Breast epithelium (tissue), 4 donors: ENCODE measurements around the gene EVC. TPM values are rescaled to one million over a fixed set of nuclear protein-coding genes. Genes with fewer than 3 reads are reported as not detected.

Experiments used
- DNase-seq, 2 donors: peaks; one replicate each; pipeline ENCODE4 v3.0.0-alpha.2; 2019; ENCODE audit warnings: low spot score in 2 of 2
- H3K27ac ChIP-seq, 2 donors: fragments of 200-600 bp; sonication (generic) in 1 of 2; one replicate each; pipeline ENCODE4 v1.5.1; 2016 to 2019; ENCODE audit warnings: mild to moderate bottlenecking in 1 of 2
- H3K27me3 ChIP-seq, 2 donors: fragments of 200-600 bp; sonication (generic) in 1 of 2; one replicate each; pipeline versions ENCODE4 v1.5.1 to v1.6.0; 2017 to 2019; ENCODE audit warnings: control low read depth in 1 of 2, mild to moderate bottlenecking in 1 of 2
- H3K36me3 ChIP-seq: fragments of 200-600 bp; one replicate; pipeline ENCODE4 v1.5.1; 2019
- H3K4me1 ChIP-seq, 2 donors: fragments of 200-600 bp; sonication (generic); one replicate each; pipeline ENCODE4 v1.5.1; 2016 to 2019; ENCODE audit warnings: control low read depth in 1 of 2
- H3K4me3 ChIP-seq, 3 donors: fragments of 200-600 bp; sonication (generic); 1 replicate in 2 of 3; 2 replicates in 1 of 3; pipeline ENCODE4 v1.5.1; 2016 to 2019; ENCODE audit warnings: mild to moderate bottlenecking in 3 of 3, moderate library complexity in 2 of 3
- H3K9me3 ChIP-seq, 2 donors: fragments of 200-600 bp; sonication (generic) in 1 of 2; one replicate each; pipeline ENCODE4 v1.5.1; 2016 to 2019; ENCODE audit warnings: control low read depth in 1 of 2
- POLR2A ChIP-seq: fragments of 450-650 bp; IDR thresholded peaks from one replicate; pipeline ENCODE4 v1.6.1; 2016; ENCODE audit warnings: antibody characterized with exemption, mild to moderate bottlenecking, moderate library complexity
- POLR2AphosphoS5 ChIP-seq, 3 donors: sonication (generic); formaldehyde crosslinking; IDR thresholded peaks; one replicate each; pipeline ENCODE4 v1.6.1; 2017; ENCODE audit warnings: antibody characterized with exemption in 3 of 3
- intact Hi-C: fragments of 100-400 bp; cut with DNase I; formaldehyde crosslinking; loops from one replicate; pipeline ENCODE4 v1.15.1; 2023; ENCODE audit warnings: low total_unique reads
- total RNA-seq, 3 donors: library from RNA; depleted of rRNA; stranded (reverse); fragments of >200 nt; gene quantifications; one replicate each; pipeline ENCODE4 v1.1.0, GENCODE V29; 2016
- TF ChIP-seq, protein P1 (sequence below), 3 donors: fragments of 450-650 bp; IDR thresholded peaks; one replicate each; pipeline ENCODE4 v1.5.1; 2016 to 2017; ENCODE audit warnings: antibody characterized with exemption in 3 of 3, mild to moderate bottlenecking in 3 of 3, moderate library complexity in 3 of 3

EVC gene
- total RNA-seq, 3 donors from 2014 or later = 20.0 to 27.5 (median 25.9) TPM

DNA sequence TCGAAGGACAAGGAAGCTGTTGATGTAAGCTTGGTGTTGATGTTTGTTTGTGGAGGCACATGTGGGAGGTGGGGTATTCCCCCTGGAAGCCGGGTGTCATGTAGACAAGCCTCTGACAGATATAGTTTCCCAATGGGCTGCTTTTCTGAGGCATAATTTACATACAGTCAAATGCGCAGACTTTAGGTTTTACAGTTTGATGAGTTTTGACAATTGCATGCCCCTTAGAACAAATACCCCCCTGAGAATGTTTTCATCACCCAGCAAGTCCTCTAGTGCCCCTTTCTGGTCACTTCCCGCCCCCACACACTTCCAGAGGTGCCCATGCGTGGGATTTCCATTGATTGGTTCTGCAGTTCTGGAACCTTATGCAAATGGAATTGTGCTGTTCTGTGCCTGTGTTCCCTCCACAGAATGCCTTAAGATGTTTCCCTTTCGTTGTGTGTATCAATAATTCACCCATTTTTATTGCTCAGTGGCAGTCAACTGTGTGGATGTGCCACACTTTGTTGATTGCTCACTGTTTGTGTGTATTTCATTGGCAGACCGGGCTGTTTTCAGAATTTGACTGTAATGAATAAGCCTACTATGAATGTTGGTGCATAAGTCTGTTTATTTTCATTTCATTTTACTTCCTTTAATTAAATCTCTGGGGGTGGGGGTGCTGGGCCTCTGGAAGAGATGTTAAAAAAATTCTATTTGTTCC lies 8.5 kb downstream of the EVC start:
- intact Hi-C loops = no loop called here
- Histone ChIP-seq H3K4me3 (no peak overlapping the region), H3K36me3 (no peaks in the 10 kb centered on the region), H3K9me3 (peaks cover 5 to 6% of the 10 kb centered on the region in 2 donors), H3K27ac (no peak overlapping the region), H3K4me1 (no peaks in the 10 kb centered on the region), H3K27me3 (no peaks in the 10 kb centered on the region)
- TF ChIP-seq POLR2AphosphoS5 (IDR thresholded peaks at IDR 0.05) (no peak), POLR2A (no peak)
- TF ChIP-seq, protein P1, sequence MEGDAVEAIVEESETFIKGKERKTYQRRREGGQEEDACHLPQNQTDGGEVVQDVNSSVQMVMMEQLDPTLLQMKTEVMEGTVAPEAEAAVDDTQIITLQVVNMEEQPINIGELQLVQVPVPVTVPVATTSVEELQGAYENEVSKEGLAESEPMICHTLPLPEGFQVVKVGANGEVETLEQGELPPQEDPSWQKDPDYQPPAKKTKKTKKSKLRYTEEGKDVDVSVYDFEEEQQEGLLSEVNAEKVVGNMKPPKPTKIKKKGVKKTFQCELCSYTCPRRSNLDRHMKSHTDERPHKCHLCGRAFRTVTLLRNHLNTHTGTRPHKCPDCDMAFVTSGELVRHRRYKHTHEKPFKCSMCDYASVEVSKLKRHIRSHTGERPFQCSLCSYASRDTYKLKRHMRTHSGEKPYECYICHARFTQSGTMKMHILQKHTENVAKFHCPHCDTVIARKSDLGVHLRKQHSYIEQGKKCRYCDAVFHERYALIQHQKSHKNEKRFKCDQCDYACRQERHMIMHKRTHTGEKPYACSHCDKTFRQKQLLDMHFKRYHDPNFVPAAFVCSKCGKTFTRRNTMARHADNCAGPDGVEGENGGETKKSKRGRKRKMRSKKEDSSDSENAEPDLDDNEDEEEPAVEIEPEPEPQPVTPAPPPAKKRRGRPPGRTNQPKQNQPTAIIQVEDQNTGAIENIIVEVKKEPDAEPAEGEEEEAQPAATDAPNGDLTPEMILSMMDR (IDR thresholded peaks at IDR 0.05) = no peak
- DNase-seq = no peak

DNA sequence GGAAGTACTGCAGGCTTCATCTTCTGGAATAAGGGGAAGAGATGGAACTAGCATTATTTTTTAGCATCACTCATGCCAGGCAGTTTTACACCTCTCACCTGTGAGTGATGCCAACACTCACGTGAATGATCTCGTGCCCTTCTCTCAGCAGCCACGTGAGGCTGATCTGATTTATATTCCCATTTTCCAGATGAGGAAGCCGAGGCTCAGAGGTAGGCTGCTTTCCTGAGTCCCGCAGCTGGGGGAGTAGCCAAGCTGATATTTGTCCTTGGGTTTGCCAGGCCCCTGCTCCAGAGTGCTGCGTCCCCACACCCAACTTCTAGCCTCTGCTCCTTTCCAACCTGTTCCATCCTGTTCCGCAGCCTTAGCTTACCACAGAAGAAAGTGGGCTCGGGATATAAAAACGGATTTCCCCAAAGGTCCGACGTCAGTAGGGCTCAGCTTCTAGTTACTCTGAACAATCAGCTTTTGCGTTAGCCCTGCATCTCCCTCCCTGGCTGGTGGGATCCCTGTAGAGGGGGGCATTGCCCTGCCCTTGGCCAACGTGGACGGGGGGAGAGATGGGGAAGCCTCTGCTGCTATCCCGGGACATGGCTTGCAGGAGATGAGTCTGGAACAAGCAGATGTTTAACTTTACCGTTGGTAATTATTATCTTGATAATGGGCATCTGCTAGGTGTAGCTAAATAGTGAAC lies 9.3 kb downstream of the EVC start:
- no peaks in the 10 kb centered on the region for H3K36me3 ChIP-seq
- peaks cover under 1 to 2% of the 10 kb centered on the region in 2 donors for H3K9me3 ChIP-seq
- H3K4me3 ChIP-seq = no peak overlapping the region
- no peak for TF ChIP-seq POLR2A
- TF ChIP-seq, protein P1 (IDR thresholded peaks at IDR 0.05) = no peak
- TF ChIP-seq POLR2AphosphoS5 (IDR thresholded peaks at IDR 0.05) = no peak
- DNase-seq = no peak
- intact Hi-C loops = no loop called here
- H3K27ac ChIP-seq = no peak overlapping the region
- H3K27me3 ChIP-seq = no peaks in the 10 kb centered on the region
- no peaks in the 10 kb centered on the region for H3K4me1 ChIP-seq

DNA sequence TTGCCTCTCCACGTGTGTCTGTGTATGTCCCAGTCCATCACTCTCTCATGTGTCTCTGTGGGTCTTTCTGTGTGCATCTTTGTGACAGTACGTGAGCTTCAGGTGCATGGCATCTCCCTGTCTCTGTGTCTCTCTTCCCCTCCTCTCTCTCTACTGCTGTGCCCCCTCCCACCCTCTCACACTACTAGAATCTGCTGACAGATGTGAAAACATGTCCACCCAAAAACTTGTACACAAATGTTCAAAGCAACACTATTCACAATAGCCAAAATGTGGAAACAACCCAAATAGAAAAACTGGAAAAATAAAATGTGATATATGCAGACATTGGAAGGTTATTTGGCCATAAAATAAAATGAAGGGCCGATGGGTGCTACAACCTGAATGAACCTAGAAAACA lies 10.0 kb downstream of the EVC start:
- H3K27ac ChIP-seq = no peak overlapping the region
- H3K9me3 ChIP-seq = no peaks in the 10 kb centered on the region
- no peaks in the 10 kb centered on the region for H3K27me3 ChIP-seq
- intact Hi-C loops = no loop called here
- no peaks in the 10 kb centered on the region for H3K4me1 ChIP-seq
- DNase-seq = no peak
- no peaks in the 10 kb centered on the region for H3K36me3 ChIP-seq
- H3K4me3 ChIP-seq = no peak overlapping the region
- TF ChIP-seq POLR2A (no peak), POLR2AphosphoS5 (IDR thresholded peaks at IDR 0.05) (no peak)
- TF ChIP-seq, protein P1 (IDR thresholded peaks at IDR 0.05) = no peak

DNA sequence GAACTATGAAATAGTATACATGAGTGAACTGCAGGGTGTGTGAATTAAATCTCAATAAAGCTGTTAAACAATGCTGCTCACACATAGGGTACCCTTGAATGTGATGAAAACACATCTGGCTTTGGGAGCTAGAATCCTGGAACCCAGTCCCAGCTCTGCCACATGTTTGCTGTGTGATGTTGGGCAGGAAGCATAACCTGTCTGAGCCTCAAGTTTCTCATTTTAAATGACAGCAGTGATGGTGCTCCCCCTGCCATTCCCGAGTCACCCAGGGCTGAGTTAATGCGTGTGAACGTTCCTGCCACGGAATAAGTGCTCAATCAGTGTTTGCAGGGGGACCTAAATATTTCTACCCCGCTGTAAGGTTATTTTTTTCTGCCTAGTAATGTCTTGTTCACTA lies 10.9 kb downstream of the EVC start:
- Histone ChIP-seq H3K9me3 (no peaks in the 10 kb centered on the region), H3K4me1 (no peaks in the 10 kb centered on the region), H3K36me3 (no peaks in the 10 kb centered on the region), H3K27me3 (no peaks in the 10 kb centered on the region), H3K4me3 (no peak overlapping the region), H3K27ac (no peak overlapping the region)
- intact Hi-C loops = no loop called here
- no peak for DNase-seq
- TF ChIP-seq POLR2A (no peak), POLR2AphosphoS5 (IDR thresholded peaks at IDR 0.05) (no peak)
- TF ChIP-seq, protein P1 (IDR thresholded peaks at IDR 0.05) = no peak

DNA sequence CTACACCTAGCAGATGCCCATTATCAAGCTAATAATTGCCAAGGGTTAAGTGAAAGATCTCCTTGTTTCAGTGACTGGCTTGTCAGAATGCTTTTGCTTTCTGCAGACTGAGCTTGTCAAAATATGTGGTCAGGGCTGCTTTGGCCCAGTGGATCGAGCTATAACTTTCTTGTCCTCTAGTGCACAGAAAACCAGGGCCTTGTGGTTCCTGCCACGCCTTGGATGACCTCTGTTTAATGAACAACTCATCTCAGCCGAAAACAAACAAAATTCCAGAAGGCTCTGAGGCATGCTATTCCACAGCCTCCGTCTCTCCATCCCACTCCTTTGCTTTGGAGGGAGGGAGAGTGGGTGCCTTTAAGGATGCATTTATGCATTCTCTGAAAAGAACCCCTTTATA lies 11.3 kb downstream of the EVC start:
- TF ChIP-seq POLR2AphosphoS5 (IDR thresholded peaks at IDR 0.05) = no peak
- TF ChIP-seq POLR2A = no peak
- TF ChIP-seq, protein P1 (IDR thresholded peaks at IDR 0.05) = no peak
- no peak for DNase-seq
- H3K36me3 ChIP-seq = no peaks in the 10 kb centered on the region
- H3K4me1 ChIP-seq = no peaks in the 10 kb centered on the region
- H3K27me3 ChIP-seq = no peaks in the 10 kb centered on the region
- no peaks in the 10 kb centered on the region for H3K9me3 ChIP-seq
- intact Hi-C loops = no loop called here
- no peak overlapping the region for H3K4me3 ChIP-seq
- H3K27ac ChIP-seq = no peak overlapping the region
